K562 (cell line): Measurements from ENCODE around the gene NENF. TPM values are rescaled to one million over a fixed set of nuclear protein-coding genes. Genes with fewer than 3 reads are reported as not detected.

Source experiments
- CBFA2T3 ChIP-seq: fragments of 450-650 bp; IDR thresholded peaks from 2 replicates; pipeline ENCODE4 v1.6.1; 2017
- ESRRB ChIP-seq: fragments of 250-450 bp; sonication (Bioruptor Pico); IDR thresholded peaks from 2 replicates; pipeline ENCODE4 v1.5.0; 2020; ENCODE audit warnings: mild to moderate bottlenecking, moderate library complexity, borderline replicate concordance
- MECOM ChIP-seq: fragments of 250-450 bp; sonication (Bioruptor Pico); IDR thresholded peaks from 2 replicates; pipeline ENCODE4 v1.8.0; 2022; ENCODE audit warnings: inconsistent platforms
- PML ChIP-seq: IDR thresholded peaks from 2 replicates; pipeline ENCODE4 v1.6.1; 2012; ENCODE audit warnings: low read length, inconsistent platforms
- TARDBP ChIP-seq: fragments of 450-650 bp; IDR thresholded peaks from 2 replicates; pipeline ENCODE4 v1.6.1; 2016
- ZC3H11A ChIP-seq: IDR thresholded peaks from 2 replicates; pipeline ENCODE4 v1.6.1; 2012; ENCODE audit warnings: low read depth, low read length, improper control_type of control experiment
- ZFP30 ChIP-seq: fragments of 250-450 bp; sonication (Bioruptor Pico); IDR thresholded peaks from 2 replicates; pipeline ENCODE4 v1.8.0; 2022; ENCODE audit warnings: moderate library complexity, mild to moderate bottlenecking, inconsistent platforms, borderline replicate concordance
- ZNF184 ChIP-seq: sonication (generic); formaldehyde crosslinking; IDR thresholded peaks from 2 replicates; pipeline ENCODE4 v1.5.0; 2020; ENCODE audit warnings: missing genetic modification reagents
- ZNF316 ChIP-seq: fragments of 450-650 bp; IDR thresholded peaks from 2 replicates; pipeline ENCODE4 v1.6.1; 2016
- polyA plus RNA-seq, 8 experiments: library from polyadenylated mRNA; depleted of rRNA in 4 of 8; stranded (reverse) in 5 of 8; unstranded in 3 of 8; fragments of >200 nt; fragmentation: Nextera tagmentation in 2 of 8; fragmentation: Illumina TruSeq in 1 of 8; extraction: Ambion mirVana in 2 of 8; extraction: Trizol in 1 of 8; gene quantifications; 2 replicates each; pipeline versions ENCODE4 v1.2.1 to v1.2.3, GENCODE V29; 2011 to 2014; ENCODE audit warnings: inconsistent platforms in 1 of 8, missing spikeins in 1 of 8
- total RNA-seq, 7 experiments: library from RNA; depleted of rRNA in 6 of 7; stranded (reverse); fragments of >200 nt in 6 of 7; fragmentation: Illumina TruSeq in 2 of 7; extraction: Trizol in 2 of 7; gene quantifications; 2 replicates each; pipeline versions ENCODE4 v1.2.1 to v1.2.3, GENCODE V29; 2011 to 2021; ENCODE audit warnings: low replicate concordance in 1 of 7
- TF ChIP-seq, protein P1 (sequence below): fragments of 250-450 bp; sonication (Bioruptor Pico); IDR thresholded peaks from 2 replicates; pipeline ENCODE4 v1.5.0; 2021; ENCODE audit warnings: mild to moderate bottlenecking, moderate library complexity
- TF ChIP-seq, protein P2 (sequence below): fragments of 250-450 bp; sonication (Bioruptor Pico); IDR thresholded peaks from 2 replicates; pipeline ENCODE4 v1.4.0; 2020; ENCODE audit warnings: borderline replicate concordance
- TF ChIP-seq, protein P3 (sequence below): fragments of 250-450 bp; sonication (Bioruptor Pico); IDR thresholded peaks from 2 replicates; pipeline ENCODE4 v1.8.0; 2022; ENCODE audit warnings: inconsistent platforms, mild to moderate bottlenecking, moderate library complexity, borderline replicate concordance
- TF ChIP-seq, protein P4 (sequence below): fragments of 450-650 bp; formaldehyde crosslinking; IDR thresholded peaks from 2 replicates; pipeline ENCODE4 v1.4.0; 2020; ENCODE audit warnings: mild to moderate bottlenecking, moderate library complexity

Gene NENF
- total and polyA plus RNA-seq, 9 of the 15 experiments (the other 6 are each of a cell fraction or from before 2014, with no cell fraction given): 6.1 to 100 (median 72.8) TPM

DNA sequence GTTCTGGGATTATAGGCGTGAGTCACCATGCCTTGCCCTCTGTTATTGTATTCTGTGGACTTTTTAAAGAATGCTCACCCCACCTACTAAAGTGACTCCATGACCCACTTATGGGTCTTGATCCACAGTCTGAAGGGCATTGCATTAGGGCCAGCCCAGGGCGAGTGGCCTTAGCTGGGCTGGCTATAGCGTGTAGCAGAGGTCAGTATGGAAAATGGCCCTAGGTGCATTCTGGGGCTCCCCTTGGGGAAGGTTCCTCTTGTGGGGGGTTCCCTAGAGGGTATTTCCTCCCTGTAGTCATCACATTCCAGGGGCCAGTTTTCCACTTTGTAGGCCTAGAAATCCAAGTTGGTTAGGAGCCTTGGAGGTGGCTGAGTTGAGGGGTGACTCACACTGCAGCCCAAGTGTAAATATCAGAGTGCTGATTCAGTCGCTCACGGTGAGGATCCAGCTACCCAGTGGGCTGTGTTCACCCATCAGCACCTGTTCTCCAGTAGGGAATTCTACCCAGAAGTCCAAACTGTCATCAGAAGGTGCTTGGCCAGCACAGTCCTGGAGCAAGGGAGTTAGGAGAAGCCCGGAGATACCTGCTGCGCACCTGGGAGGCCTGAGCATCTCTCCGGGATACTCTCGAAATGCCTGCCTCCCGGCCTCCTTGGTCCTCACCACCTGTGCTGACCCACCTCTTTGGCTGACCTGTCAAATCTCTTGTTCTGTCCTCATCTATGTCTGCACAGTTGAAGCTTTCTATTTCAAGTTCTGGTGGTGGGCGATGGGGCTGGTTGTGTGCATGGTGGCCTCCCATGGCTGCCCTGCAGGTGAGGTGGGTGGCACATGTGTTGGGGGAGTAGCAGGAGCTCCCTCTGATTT, 52.2 kb downstream of the NENF start (continued):
- TF ChIP-seq, protein P1, sequence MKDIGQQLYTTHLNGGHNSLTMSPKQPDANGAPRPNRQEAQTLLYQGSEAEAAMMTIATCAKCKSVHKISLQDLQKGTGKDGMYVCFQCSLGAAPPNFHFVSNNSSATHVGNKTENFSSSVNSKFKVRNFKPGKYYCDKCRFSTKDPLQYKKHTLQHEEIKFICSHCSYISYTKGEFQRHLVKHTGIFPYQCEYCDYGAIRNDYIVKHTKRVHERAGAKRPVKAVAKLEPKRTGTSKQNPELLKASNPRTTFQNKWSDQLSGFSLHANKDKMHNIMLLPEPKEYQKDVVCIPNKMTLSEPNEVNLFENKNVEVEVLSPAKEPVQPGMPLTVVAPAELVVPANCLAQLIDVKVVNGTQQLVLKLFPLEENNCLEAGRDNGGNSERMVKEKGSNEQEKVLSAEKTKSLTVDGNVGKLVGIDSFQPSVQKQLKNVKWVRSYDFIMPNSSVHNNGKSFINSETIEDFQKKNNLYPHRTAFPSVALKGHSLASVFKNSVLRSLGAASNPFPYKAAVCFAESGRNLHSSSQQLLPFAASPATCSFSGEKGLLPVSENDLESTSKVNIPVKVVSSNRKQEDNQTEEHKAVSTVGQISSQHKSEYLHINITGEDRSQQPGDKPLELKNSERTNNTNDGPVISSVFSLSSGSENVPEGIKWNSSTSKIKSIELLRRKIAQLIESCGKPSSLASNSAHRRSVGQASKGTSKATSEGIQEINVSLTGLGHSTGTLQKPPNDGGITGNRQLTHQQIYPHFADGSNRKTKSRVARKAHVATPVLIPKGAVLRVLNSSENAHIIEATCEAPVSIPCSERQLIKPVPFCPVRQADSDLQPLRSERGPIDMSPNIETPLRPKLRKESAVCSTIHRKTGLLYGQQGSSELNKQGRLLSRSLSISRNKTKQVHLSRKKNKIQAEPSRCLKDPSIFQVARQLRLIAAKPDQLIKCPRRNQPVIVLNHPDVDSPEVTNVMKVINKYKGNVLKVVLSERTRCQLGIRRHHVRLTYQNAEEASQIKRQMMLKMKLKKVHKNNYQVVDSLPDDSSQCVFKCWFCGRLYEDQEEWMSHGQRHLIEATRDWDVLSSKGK (CRISPR knock-in tag): no peak
- TF ChIP-seq CBFA2T3 (no peak), TARDBP (no peak), ESRRB (CRISPR knock-in tag) (no peak), ZNF316 (no peak), ZNF184 (CRISPR knock-in tag) (no peak), ZC3H11A (no peak), PML (no peak), ZFP30 (CRISPR knock-in tag) (no peak), MECOM (CRISPR knock-in tag) (no peak)
- TF ChIP-seq, protein P2, sequence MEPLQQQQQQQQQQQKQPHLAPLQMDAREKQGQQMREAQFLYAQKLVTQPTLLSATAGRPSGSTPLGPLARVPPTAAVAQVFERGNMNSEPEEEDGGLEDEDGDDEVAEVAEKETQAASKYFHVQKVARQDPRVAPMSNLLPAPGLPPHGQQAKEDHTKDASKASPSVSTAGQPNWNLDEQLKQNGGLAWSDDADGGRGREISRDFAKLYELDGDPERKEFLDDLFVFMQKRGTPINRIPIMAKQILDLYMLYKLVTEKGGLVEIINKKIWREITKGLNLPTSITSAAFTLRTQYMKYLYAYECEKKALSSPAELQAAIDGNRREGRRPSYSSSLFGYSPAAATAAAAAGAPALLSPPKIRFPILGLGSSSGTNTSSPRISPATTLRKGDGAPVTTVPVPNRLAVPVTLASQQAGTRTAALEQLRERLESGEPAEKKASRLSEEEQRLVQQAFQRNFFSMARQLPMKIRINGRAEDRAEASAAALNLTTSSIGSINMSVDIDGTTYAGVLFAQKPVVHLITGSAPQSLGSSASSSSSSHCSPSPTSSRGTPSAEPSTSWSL (CRISPR knock-in tag): no peak
- TF ChIP-seq, protein P3, sequence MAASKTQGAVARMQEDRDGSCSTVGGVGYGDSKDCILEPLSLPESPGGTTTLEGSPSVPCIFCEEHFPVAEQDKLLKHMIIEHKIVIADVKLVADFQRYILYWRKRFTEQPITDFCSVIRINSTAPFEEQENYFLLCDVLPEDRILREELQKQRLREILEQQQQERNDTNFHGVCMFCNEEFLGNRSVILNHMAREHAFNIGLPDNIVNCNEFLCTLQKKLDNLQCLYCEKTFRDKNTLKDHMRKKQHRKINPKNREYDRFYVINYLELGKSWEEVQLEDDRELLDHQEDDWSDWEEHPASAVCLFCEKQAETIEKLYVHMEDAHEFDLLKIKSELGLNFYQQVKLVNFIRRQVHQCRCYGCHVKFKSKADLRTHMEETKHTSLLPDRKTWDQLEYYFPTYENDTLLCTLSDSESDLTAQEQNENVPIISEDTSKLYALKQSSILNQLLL: no peak
- TF ChIP-seq, protein P4, sequence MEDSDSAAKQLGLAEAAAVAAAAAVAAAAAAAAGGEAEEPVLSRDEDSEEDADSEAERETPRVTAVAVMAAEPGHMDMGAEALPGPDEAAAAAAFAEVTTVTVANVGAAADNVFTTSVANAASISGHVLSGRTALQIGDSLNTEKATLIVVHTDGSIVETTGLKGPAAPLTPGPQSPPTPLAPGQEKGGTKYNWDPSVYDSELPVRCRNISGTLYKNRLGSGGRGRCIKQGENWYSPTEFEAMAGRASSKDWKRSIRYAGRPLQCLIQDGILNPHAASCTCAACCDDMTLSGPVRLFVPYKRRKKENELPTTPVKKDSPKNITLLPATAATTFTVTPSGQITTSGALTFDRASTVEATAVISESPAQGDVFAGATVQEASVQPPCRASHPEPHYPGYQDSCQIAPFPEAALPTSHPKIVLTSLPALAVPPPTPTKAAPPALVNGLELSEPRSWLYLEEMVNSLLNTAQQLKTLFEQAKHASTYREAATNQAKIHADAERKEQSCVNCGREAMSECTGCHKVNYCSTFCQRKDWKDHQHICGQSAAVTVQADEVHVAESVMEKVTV (CRISPR knock-in tag): no peak
- TF ChIP-seq, all 486 proteins: peak for 10
